SK-N-SH (cell line): ENCODE data around the gene CXCL9. TPM values are rescaled to one million over a fixed set of nuclear protein-coding genes. Genes with fewer than 3 reads are reported as not detected.

Experiments used
- CTCF ChIA-PET: fragments of 300-600, 350-600 bp; formaldehyde crosslinking; extraction: SDS; loops from one replicate; lab custom pipeline; 2021; lab: Yijun Ruan, JAX
- POLR2A ChIA-PET: fragments of 350-600 bp; sonication (Branson Sonifier 250); formaldehyde crosslinking; extraction: SDS; loops from one replicate; lab custom pipeline; 2020; ENCODE audit warnings: antibody characterized with exemption, inconsistent platforms; lab: Yijun Ruan, JAX
- DNase-seq: peaks from one replicate; pipeline ENCODE4 v3.0.0; 2012
- H2AFZ ChIP-seq: fragments of 200-600 bp; sonication (generic); 2 replicates; pipeline ENCODE4 v1.8.1; 2016; ENCODE audit warnings: antibody characterized with exemption, mild to moderate bottlenecking, low read depth
- H3F3A ChIP-seq: fragments of 200-600 bp; sonication (generic); replicated peaks from 2 replicates; pipeline ENCODE3; 2016; ENCODE audit warnings: antibody characterized with exemption, mild to moderate bottlenecking; ENCODE audit not compliant: insufficient read depth
- H3K27ac ChIP-seq, 2 experiments: fragments of 200-500 bp in 1 of 2; fragments of 200-600 bp in 1 of 2; sonication (Bioruptor generic) in 1 of 2; sonication (generic), shearing (Covaris generic) in 1 of 2; 2 replicates each; pipeline versions ENCODE4 v1.5.1 to v1.6.1; 2014 to 2016; ENCODE audit warnings: low read depth in 2 of 2, inconsistent platforms in 1 of 2, low read length in 1 of 2, mild to moderate bottlenecking in 1 of 2, mixed read lengths in 1 of 2
- H3K27me3 ChIP-seq: fragments of 200-600 bp; sonication (generic), shearing (Covaris generic); 2 replicates; pipeline ENCODE4 v1.6.1; 2016; ENCODE audit warnings: mixed run types; ENCODE audit not compliant: insufficient read depth
- H3K36me3 ChIP-seq, 2 experiments: fragments of 200-500 bp in 1 of 2; fragments of 200-600 bp in 1 of 2; sonication (Bioruptor generic) in 1 of 2; sonication (generic) in 1 of 2; replicated peaks in 1 of 2; 2 replicates each; pipeline versions ENCODE3 to v1.5.1; 2014 to 2016; ENCODE audit warnings: low read length in 1 of 2, mild to moderate bottlenecking in 1 of 2; ENCODE audit not compliant: insufficient read depth in 2 of 2, control insufficient read depth in 1 of 2
- H3K4me1 ChIP-seq, 2 experiments: fragments of 200-500 bp in 1 of 2; fragments of 200-600 bp in 1 of 2; sonication (Bioruptor generic) in 1 of 2; sonication (generic), shearing (Covaris generic) in 1 of 2; 2 replicates each; pipeline versions ENCODE4 v1.5.1 to v1.6.1; 2014 to 2016; ENCODE audit warnings: low read depth in 1 of 2, low read length in 1 of 2, mixed run types in 1 of 2; ENCODE audit not compliant: insufficient read depth in 2 of 2, control insufficient read depth in 1 of 2
- H3K4me2 ChIP-seq: fragments of 200-600 bp; sonication (generic), shearing (Covaris generic); 2 replicates; pipeline ENCODE4 v1.6.1; 2017; ENCODE audit warnings: mixed run types
- H3K4me3 ChIP-seq, 2 experiments: fragments of 200-500 bp in 1 of 2; fragments of 200-600 bp in 1 of 2; sonication (Bioruptor generic) in 1 of 2; sonication (generic), shearing (Covaris generic) in 1 of 2; 2 replicates each; pipeline versions ENCODE4 v1.5.1 to v1.8.1; 2014 to 2016; ENCODE audit warnings: low read depth in 2 of 2, inconsistent platforms in 1 of 2, low read length in 1 of 2, mild to moderate bottlenecking in 1 of 2, mixed read lengths in 1 of 2, moderate library complexity in 1 of 2
- H3K79me2 ChIP-seq: fragments of 200-600 bp; sonication (generic); 2 replicates; pipeline ENCODE4 v1.8.1; 2017; ENCODE audit warnings: mild to moderate bottlenecking; ENCODE audit not compliant: insufficient read depth
- H3K9ac ChIP-seq: fragments of 200-600 bp; sonication (generic); 2 replicates; pipeline ENCODE4 v1.6.1; 2017; ENCODE audit warnings: mixed run types
- H3K9me2 ChIP-seq: fragments of 200-600 bp; sonication (generic); 2 replicates; pipeline ENCODE4 v1.6.1; 2017; ENCODE audit warnings: mixed run types
- H3K9me3 ChIP-seq: fragments of 200-600 bp; sonication (generic); 2 replicates; pipeline ENCODE4 v1.6.1; 2017; ENCODE audit warnings: mixed run types, mild to moderate bottlenecking, moderate library complexity
- H4K20me1 ChIP-seq: fragments of 200-600 bp; sonication (generic); 2 replicates; pipeline ENCODE4 v1.6.1; 2017; ENCODE audit warnings: mild to moderate bottlenecking, mixed run types; ENCODE audit not compliant: insufficient read depth
- CHD2 ChIP-seq: fragments of 150-350 bp; IDR thresholded peaks from 2 replicates; pipeline ENCODE4 v1.6.1; 2018; ENCODE audit warnings: low read length; ENCODE audit not compliant: partially characterized antibody
- EP300 ChIP-seq, 2 experiments: IDR thresholded peaks; 2 replicates each; pipeline versions ENCODE4 v1.4.0 to v1.6.1; 2012; ENCODE audit warnings: borderline replicate concordance in 1 of 2, low read depth in 1 of 2, low read length in 1 of 2
- FOXJ3 ChIP-seq: sonication (generic); formaldehyde crosslinking; IDR thresholded peaks from 2 replicates; pipeline ENCODE4 v1.5.1; 2020; ENCODE audit warnings: mild to moderate bottlenecking, missing genetic modification reagents
- FOXM1 ChIP-seq: IDR thresholded peaks from 2 replicates; pipeline ENCODE4 v1.4.0; 2012; ENCODE audit warnings: low read depth, mild to moderate bottlenecking
- GABPA ChIP-seq: IDR thresholded peaks from 2 replicates; pipeline ENCODE4 v1.4.0; 2012; ENCODE audit warnings: low read depth, mild to moderate bottlenecking
- GATA2 ChIP-seq: sonication (generic); formaldehyde crosslinking; IDR thresholded peaks from 2 replicates; pipeline ENCODE4 v1.5.0; 2020; ENCODE audit warnings: mild to moderate bottlenecking, missing genetic modification reagents
- JUND ChIP-seq: IDR thresholded peaks from 2 replicates; pipeline ENCODE4 v1.4.0; 2012
- MXI1 ChIP-seq: IDR thresholded peaks from 2 replicates; pipeline ENCODE4 v1.6.1; 2012; ENCODE audit warnings: mild to moderate bottlenecking, low read depth, low read length, improper control_type of control experiment
- RFX5 ChIP-seq: IDR thresholded peaks from 2 replicates; pipeline ENCODE4 v1.6.1; 2012; ENCODE audit warnings: mild to moderate bottlenecking, improper control_type of control experiment, low read length
- SMC3 ChIP-seq: IDR thresholded peaks from 2 replicates; pipeline ENCODE4 v1.6.1; 2012; ENCODE audit warnings: low read depth, low read length, improper control_type of control experiment
- TAF1 ChIP-seq: IDR thresholded peaks from 2 replicates; pipeline ENCODE4 v1.6.1; 2012; ENCODE audit warnings: low read depth, mild to moderate bottlenecking, low read length, moderate library complexity, borderline replicate concordance
- TCF12 ChIP-seq: IDR thresholded peaks from 2 replicates; pipeline ENCODE4 v1.4.0; 2012
- TEAD4 ChIP-seq: IDR thresholded peaks from 2 replicates; pipeline ENCODE4 v1.4.0; 2012; ENCODE audit warnings: mild to moderate bottlenecking, borderline replicate concordance; ENCODE audit not compliant: insufficient read depth
- YY1 ChIP-seq: IDR thresholded peaks from 2 replicates; pipeline ENCODE4 v1.4.0; 2012; ENCODE audit warnings: low read depth, mild to moderate bottlenecking
- WGBS: methylation state at CpG from one replicate; pipeline ENCODE4 v1.1.6; 2017; ENCODE audit warnings: low lambda C conversion rate; 5-methylcytosine and 5-hydroxymethylcytosine counted together
- polyA plus RNA-seq, 3 experiments: library from polyadenylated mRNA; depleted of rRNA; stranded (reverse); fragments of >200 nt; gene quantifications; 2 replicates each; pipeline ENCODE4 v1.2.3, GENCODE V29; 2012
- TF ChIP-seq, protein P1 (sequence below): IDR thresholded peaks from 2 replicates; pipeline ENCODE4 v1.4.0; 2012; ENCODE audit warnings: low read depth, borderline replicate concordance
- TF ChIP-seq, protein P2 (sequence below): fragments of 150-350 bp; IDR thresholded peaks from 2 replicates; pipeline ENCODE4 v1.6.1; 2017; ENCODE audit warnings: antibody characterized with exemption, low read length, low read depth, borderline replicate concordance
- TF ChIP-seq, protein P3 (sequence below): IDR thresholded peaks from 2 replicates; pipeline ENCODE4 v1.4.0; 2012; ENCODE audit warnings: low read depth, borderline replicate concordance
- TF ChIP-seq, protein P4 (sequence below): IDR thresholded peaks from 2 replicates; pipeline ENCODE4 v1.6.1; 2012; ENCODE audit warnings: mild to moderate bottlenecking, low read depth, low read length, moderate library complexity
- TF ChIP-seq, protein P5 (sequence below): fragments of 200-600 bp; sonication (generic); IDR thresholded peaks from 2 replicates; pipeline ENCODE4 v1.6.1; 2017; ENCODE audit warnings: antibody characterized with exemption, mild to moderate bottlenecking, moderate library complexity

CXCL9 gene
- polyA plus RNA-seq, 1 of the 3 experiments (the other 2 are of a cell fraction), result not detected

DNA sequence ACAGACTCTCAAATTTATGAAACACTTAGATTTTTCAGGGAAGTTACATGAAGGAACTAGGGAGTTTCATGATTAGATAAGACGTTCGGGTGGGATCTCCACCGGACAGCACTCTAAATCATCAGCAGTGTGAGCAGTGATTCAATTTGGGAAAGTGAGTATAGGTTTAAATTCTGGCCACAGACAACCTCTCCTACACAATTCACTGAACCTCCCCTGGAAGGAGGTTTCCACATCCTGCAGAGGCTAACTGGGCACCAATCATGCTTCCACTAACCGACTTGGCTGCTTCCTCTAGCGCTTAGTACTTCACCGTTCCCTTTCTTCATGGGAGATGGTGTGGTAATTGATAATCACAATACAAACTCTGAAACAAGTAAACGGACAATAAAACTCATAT lies 5.6 kb downstream of the CXCL9 start:
- POLR2A ChIA-PET, result no interaction called here
- no peak for DNase-seq
- H3K27ac ChIP-seq, result no peak overlapping the region
- no peaks in the 10 kb centered on the region for H3K9me3 ChIP-seq
- H3K4me2 ChIP-seq, result no peak overlapping the region
- no peaks in the 10 kb centered on the region for H3K4me1 ChIP-seq
- no peaks in the 10 kb centered on the region for H3F3A ChIP-seq
- H2AFZ ChIP-seq, result no peak overlapping the region
- H3K79me2 ChIP-seq, result no peaks in the 10 kb centered on the region
- no peaks in the 10 kb centered on the region for H4K20me1 ChIP-seq
- WGBS, result 79% methylated on average over 7 of the region's 7 CpGs
- CTCF ChIA-PET, result interaction anchor here (1.4 kb wide), 2 partner anchors 85 to 178 kb away, joined by 3 read pairs; no protein-coding TSS in a partner anchor
- no peaks in the 10 kb centered on the region for H3K36me3 ChIP-seq
- no peak for TF ChIP-seq GABPA
- TF ChIP-seq FOXM1, result no peak
- TF ChIP-seq RFX5, result no peak
- TF ChIP-seq, protein P1, sequence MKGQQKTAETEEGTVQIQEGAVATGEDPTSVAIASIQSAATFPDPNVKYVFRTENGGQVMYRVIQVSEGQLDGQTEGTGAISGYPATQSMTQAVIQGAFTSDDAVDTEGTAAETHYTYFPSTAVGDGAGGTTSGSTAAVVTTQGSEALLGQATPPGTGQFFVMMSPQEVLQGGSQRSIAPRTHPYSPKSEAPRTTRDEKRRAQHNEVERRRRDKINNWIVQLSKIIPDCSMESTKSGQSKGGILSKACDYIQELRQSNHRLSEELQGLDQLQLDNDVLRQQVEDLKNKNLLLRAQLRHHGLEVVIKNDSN, result no peak
- no peak for TF ChIP-seq GATA2 (CRISPR knock-in tag)
- no peak for TF ChIP-seq TEAD4
- TF ChIP-seq CHD2, result no peak
- no peak overlapping the region for H3K9ac ChIP-seq
- H3K4me3 ChIP-seq, result no peak overlapping the region
- H3K9me2 ChIP-seq, result no peaks in the 10 kb centered on the region
- H3K27me3 ChIP-seq, result peaks cover 5% of the 10 kb centered on the region; the same call in 1 of the 2 replicates

DNA sequence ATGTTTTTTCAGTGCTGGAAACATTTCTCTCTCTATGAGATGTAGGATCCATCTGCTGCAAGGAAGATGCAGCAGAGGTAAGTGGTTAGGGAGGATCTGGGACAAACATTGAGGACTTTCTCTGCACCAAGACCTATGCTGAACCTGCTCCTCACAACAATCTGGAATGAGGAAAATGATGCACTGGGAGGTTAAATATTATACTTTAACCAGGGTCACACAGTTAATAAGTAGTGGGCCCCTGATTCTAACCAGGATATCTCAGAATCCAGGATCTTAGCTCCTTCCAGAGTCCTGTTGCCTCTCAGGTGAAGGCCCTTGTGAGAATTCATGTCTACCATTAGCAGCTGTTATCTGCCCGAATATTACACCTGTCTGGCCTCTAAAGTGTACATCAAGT lies 7.0 kb downstream of the CXCL9 start:
- Histone ChIP-seq H2AFZ (no peak overlapping the region), H3K9ac (no peak overlapping the region), H3K27me3 (peaks cover 5% of the 10 kb centered on the region; the same call in 1 of the 2 replicates), H3K4me1 (no peaks in the 10 kb centered on the region), H3K9me3 (no peaks in the 10 kb centered on the region), H3K4me3 (no peak overlapping the region), H3K79me2 (no peaks in the 10 kb centered on the region), H3K4me2 (no peak overlapping the region), H3K36me3 (no peaks in the 10 kb centered on the region), H3K9me2 (no peaks in the 10 kb centered on the region), H3K27ac (no peak overlapping the region), H3F3A (no peaks in the 10 kb centered on the region), H4K20me1 (no peaks in the 10 kb centered on the region)
- POLR2A ChIA-PET, result no interaction called here
- CTCF ChIA-PET, result interaction anchor here (1.5 kb wide), 2 partner anchors 59 to 66 kb away, joined by 3 to 4 read pairs; no protein-coding TSS in a partner anchor
- DNase-seq, result no peak
- WGBS, result 13% methylated on average over 1 of the region's 1 CpG
- TF ChIP-seq, protein P2, sequence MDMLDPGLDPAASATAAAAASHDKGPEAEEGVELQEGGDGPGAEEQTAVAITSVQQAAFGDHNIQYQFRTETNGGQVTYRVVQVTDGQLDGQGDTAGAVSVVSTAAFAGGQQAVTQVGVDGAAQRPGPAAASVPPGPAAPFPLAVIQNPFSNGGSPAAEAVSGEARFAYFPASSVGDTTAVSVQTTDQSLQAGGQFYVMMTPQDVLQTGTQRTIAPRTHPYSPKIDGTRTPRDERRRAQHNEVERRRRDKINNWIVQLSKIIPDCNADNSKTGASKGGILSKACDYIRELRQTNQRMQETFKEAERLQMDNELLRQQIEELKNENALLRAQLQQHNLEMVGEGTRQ, result no peak
- no peak for TF ChIP-seq SMC3
- TF ChIP-seq YY1, result no peak
- TF ChIP-seq GABPA, result no peak
- TF ChIP-seq TAF1, result no peak
- TF ChIP-seq EP300 (IDR thresholded peaks at IDR 0.05; ENCODE audit: borderline replicate concordance in 1 of 2, low read depth in 1 of 2, low read length in 1 of 2), result no peak
- TF ChIP-seq JUND, result no peak
- TF ChIP-seq, protein P3, sequence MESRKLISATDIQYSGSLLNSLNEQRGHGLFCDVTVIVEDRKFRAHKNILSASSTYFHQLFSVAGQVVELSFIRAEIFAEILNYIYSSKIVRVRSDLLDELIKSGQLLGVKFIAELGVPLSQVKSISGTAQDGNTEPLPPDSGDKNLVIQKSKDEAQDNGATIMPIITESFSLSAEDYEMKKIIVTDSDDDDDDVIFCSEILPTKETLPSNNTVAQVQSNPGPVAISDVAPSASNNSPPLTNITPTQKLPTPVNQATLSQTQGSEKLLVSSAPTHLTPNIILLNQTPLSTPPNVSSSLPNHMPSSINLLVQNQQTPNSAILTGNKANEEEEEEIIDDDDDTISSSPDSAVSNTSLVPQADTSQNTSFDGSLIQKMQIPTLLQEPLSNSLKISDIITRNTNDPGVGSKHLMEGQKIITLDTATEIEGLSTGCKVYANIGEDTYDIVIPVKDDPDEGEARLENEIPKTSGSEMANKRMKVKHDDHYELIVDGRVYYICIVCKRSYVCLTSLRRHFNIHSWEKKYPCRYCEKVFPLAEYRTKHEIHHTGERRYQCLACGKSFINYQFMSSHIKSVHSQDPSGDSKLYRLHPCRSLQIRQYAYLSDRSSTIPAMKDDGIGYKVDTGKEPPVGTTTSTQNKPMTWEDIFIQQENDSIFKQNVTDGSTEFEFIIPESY, result no peak
- no peak for TF ChIP-seq FOXJ3
- TF ChIP-seq, protein P4, sequence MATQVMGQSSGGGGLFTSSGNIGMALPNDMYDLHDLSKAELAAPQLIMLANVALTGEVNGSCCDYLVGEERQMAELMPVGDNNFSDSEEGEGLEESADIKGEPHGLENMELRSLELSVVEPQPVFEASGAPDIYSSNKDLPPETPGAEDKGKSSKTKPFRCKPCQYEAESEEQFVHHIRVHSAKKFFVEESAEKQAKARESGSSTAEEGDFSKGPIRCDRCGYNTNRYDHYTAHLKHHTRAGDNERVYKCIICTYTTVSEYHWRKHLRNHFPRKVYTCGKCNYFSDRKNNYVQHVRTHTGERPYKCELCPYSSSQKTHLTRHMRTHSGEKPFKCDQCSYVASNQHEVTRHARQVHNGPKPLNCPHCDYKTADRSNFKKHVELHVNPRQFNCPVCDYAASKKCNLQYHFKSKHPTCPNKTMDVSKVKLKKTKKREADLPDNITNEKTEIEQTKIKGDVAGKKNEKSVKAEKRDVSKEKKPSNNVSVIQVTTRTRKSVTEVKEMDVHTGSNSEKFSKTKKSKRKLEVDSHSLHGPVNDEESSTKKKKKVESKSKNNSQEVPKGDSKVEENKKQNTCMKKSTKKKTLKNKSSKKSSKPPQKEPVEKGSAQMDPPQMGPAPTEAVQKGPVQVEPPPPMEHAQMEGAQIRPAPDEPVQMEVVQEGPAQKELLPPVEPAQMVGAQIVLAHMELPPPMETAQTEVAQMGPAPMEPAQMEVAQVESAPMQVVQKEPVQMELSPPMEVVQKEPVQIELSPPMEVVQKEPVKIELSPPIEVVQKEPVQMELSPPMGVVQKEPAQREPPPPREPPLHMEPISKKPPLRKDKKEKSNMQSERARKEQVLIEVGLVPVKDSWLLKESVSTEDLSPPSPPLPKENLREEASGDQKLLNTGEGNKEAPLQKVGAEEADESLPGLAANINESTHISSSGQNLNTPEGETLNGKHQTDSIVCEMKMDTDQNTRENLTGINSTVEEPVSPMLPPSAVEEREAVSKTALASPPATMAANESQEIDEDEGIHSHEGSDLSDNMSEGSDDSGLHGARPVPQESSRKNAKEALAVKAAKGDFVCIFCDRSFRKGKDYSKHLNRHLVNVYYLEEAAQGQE, result no peak
- TF ChIP-seq, protein P5, sequence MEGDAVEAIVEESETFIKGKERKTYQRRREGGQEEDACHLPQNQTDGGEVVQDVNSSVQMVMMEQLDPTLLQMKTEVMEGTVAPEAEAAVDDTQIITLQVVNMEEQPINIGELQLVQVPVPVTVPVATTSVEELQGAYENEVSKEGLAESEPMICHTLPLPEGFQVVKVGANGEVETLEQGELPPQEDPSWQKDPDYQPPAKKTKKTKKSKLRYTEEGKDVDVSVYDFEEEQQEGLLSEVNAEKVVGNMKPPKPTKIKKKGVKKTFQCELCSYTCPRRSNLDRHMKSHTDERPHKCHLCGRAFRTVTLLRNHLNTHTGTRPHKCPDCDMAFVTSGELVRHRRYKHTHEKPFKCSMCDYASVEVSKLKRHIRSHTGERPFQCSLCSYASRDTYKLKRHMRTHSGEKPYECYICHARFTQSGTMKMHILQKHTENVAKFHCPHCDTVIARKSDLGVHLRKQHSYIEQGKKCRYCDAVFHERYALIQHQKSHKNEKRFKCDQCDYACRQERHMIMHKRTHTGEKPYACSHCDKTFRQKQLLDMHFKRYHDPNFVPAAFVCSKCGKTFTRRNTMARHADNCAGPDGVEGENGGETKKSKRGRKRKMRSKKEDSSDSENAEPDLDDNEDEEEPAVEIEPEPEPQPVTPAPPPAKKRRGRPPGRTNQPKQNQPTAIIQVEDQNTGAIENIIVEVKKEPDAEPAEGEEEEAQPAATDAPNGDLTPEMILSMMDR, result no peak
- no peak for TF ChIP-seq MXI1
- no peak for TF ChIP-seq TCF12
